Parathyroid adenoma (tissue), 2 donors: ENCODE results near the gene ITSN1.

Experiments
- H2AFZ ChIP-seq: fragments of 300-600 bp; sonication (generic); one replicate; pipeline ENCODE4 v1.7.0; 2017; ENCODE audit warnings: antibody characterized with exemption, mild to moderate bottlenecking
- H3K27ac ChIP-seq: fragments of 300-600 bp; sonication (generic); one replicate; pipeline ENCODE4 v1.7.0; 2017
- H3K27me3 ChIP-seq: fragments of 300-600 bp; sonication (generic); one replicate; pipeline ENCODE4 v1.7.0; 2017; ENCODE audit warnings: low read length; ENCODE audit not compliant: control insufficient read depth, insufficient read depth
- H3K36me3 ChIP-seq: fragments of 300-600 bp; sonication (generic); one replicate; pipeline ENCODE4 v1.7.0; 2017; ENCODE audit warnings: low read length; ENCODE audit not compliant: control insufficient read depth, insufficient read depth
- H3K4me1 ChIP-seq: fragments of 300-600 bp; sonication (generic); one replicate; pipeline ENCODE4 v1.7.0; 2017; ENCODE audit warnings: control low read depth
- H3K4me2 ChIP-seq: fragments of 300-600 bp; sonication (generic); one replicate; pipeline ENCODE4 v1.7.0; 2017; ENCODE audit warnings: low read length
- H3K4me3 ChIP-seq: fragments of 300-600 bp; sonication (generic); one replicate; pipeline ENCODE4 v1.7.0; 2017; ENCODE audit warnings: low read depth, low read length
- H3K79me2 ChIP-seq: fragments of 300-600 bp; sonication (generic); one replicate; pipeline ENCODE4 v1.7.0; 2017; ENCODE audit warnings: control low read depth
- H3K9ac ChIP-seq: fragments of 300-600 bp; sonication (generic); one replicate; pipeline ENCODE4 v1.7.0; 2017; ENCODE audit warnings: mild to moderate bottlenecking
- H3K9me3 ChIP-seq: fragments of 300-600 bp; sonication (generic); one replicate; pipeline ENCODE4 v1.7.0; 2017; ENCODE audit warnings: low read length; ENCODE audit not compliant: control insufficient read depth
- CTCF ChIP-seq: fragments of 300-600 bp; sonication (generic); IDR thresholded peaks from one replicate; pipeline ENCODE4 v1.7.0; 2017; ENCODE audit warnings: antibody characterized with exemption, mild to moderate bottlenecking
- donor health status: primary hyperparathyroidism.

Gene ITSN1

GRCh38 chr21:33762803-33763581 is 120.7 kb downstream of the ITSN1 start:
- no peak overlapping the region for H2AFZ ChIP-seq
- H3K79me2 ChIP-seq, result no peaks in the 10 kb centered on the region
- H3K4me3 ChIP-seq, result no peak overlapping the region
- H3K9ac ChIP-seq, result no peak overlapping the region
- no peaks in the 10 kb centered on the region for H3K4me1 ChIP-seq
- TF ChIP-seq CTCF, result no peak
- H3K27ac ChIP-seq, result no peak overlapping the region
- H3K27me3 ChIP-seq, result no peaks in the 10 kb centered on the region
- no peaks in the 10 kb centered on the region for H3K9me3 ChIP-seq
- H3K36me3 ChIP-seq, result no peaks in the 10 kb centered on the region
- H3K4me2 ChIP-seq, result no peak overlapping the region

GRCh38 chr21:33763582-33763899 is 121.2 kb downstream of the ITSN1 start:
- Histone ChIP-seq H3K36me3 (no peaks in the 10 kb centered on the region), H3K27ac (no peak overlapping the region), H3K9ac (no peak overlapping the region), H3K4me1 (no peaks in the 10 kb centered on the region), H3K4me2 (no peak overlapping the region), H3K4me3 (no peak overlapping the region), H3K27me3 (no peaks in the 10 kb centered on the region), H3K79me2 (no peaks in the 10 kb centered on the region), H2AFZ (no peak overlapping the region), H3K9me3 (no peaks in the 10 kb centered on the region)
- TF ChIP-seq CTCF, result no peak

- H3K4me1 ChIP-seq, result no peaks in the 10 kb centered on the region
- H3K27me3 ChIP-seq, result no peaks in the 10 kb centered on the region
- H3K36me3 ChIP-seq, result no peaks in the 10 kb centered on the region
- H3K9ac ChIP-seq, result no peak overlapping the region
- H2AFZ ChIP-seq, result no peak overlapping the region
- no peak for TF ChIP-seq CTCF
- no peak overlapping the region for H3K4me3 ChIP-seq
- H3K4me2 ChIP-seq, result no peak overlapping the region
- no peaks in the 10 kb centered on the region for H3K79me2 ChIP-seq
- H3K9me3 ChIP-seq, result no peaks in the 10 kb centered on the region
- no peak overlapping the region for H3K27ac ChIP-seq
Observed at GRCh38 chr21:33767236-33767635, 124.9 kb downstream of the ITSN1 start.

DNA sequence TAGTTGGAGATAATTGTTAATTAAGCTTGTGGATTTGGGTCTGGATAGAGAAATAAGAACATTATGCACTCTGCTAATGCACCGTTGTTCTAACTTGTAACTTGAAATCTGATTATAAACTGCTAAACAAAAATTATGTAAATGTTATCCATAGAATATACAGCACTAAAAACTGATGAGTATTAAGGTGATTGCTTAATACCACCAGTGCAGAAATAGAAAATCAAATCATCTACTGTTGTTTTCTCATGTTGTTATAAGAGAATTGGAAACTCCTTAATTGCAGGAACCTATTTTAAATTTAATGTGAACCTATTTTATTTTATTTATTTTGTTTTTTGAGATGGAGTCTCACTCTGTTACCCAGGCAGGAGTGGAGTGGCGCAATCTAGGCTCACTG is 125.7 kb downstream of the ITSN1 start:
- no peak overlapping the region for H3K9ac ChIP-seq
- no peaks in the 10 kb centered on the region for H3K36me3 ChIP-seq
- no peak overlapping the region for H2AFZ ChIP-seq
- no peak for TF ChIP-seq CTCF
- H3K79me2 ChIP-seq, result no peaks in the 10 kb centered on the region
- H3K4me2 ChIP-seq, result no peak overlapping the region
- H3K4me3 ChIP-seq, result no peak overlapping the region
- H3K9me3 ChIP-seq, result no peaks in the 10 kb centered on the region
- H3K27me3 ChIP-seq, result no peaks in the 10 kb centered on the region
- no peak overlapping the region for H3K27ac ChIP-seq
- H3K4me1 ChIP-seq, result no peaks in the 10 kb centered on the region

GRCh38 chr21:33769057-33769456 is 126.8 kb downstream of the ITSN1 start:
- Histone ChIP-seq H3K4me1 (no peaks in the 10 kb centered on the region), H3K4me3 (no peak overlapping the region), H3K4me2 (no peak overlapping the region), H3K9ac (no peak overlapping the region), H3K27ac (no peak overlapping the region), H2AFZ (no peak overlapping the region), H3K79me2 (no peaks in the 10 kb centered on the region), H3K9me3 (no peaks in the 10 kb centered on the region), H3K27me3 (no peaks in the 10 kb centered on the region), H3K36me3 (no peaks in the 10 kb centered on the region)
- no peak for TF ChIP-seq CTCF
